Uterus (tissue), 4 donors: ENCODE results near the gene TPM2. TPM values are rescaled to one million over a fixed set of nuclear protein-coding genes. Genes with fewer than 3 reads are reported as not detected.

ENCODE experiments used
- DNase-seq, 2 donors: peaks; one replicate each; pipeline ENCODE4 v3.0.0-alpha.2; 2019 to 2020
- H3K27ac ChIP-seq, 2 donors: fragments of 200-600 bp; sonication (generic); 1 replicate in 1 of 2; 2 replicates in 1 of 2; pipeline ENCODE4 v1.5.1; 2016 to 2018
- H3K27me3 ChIP-seq, 2 donors: fragments of 200-600 bp; sonication (generic); one replicate each; pipeline ENCODE4 v1.5.1; 2018 to 2019; ENCODE audit warnings: control low read depth in 1 of 2
- H3K36me3 ChIP-seq, 2 donors: fragments of 200-600 bp; sonication (generic); one replicate each; pipeline ENCODE4 v1.5.1; 2019; ENCODE audit warnings: control low read depth in 1 of 2
- H3K4me1 ChIP-seq, 2 donors: fragments of 200-600 bp; sonication (generic); one replicate each; pipeline ENCODE4 v1.5.1; 2018 to 2019; ENCODE audit warnings: control low read depth in 1 of 2
- H3K4me3 ChIP-seq, 2 donors: fragments of 200-600 bp; sonication (generic); 1 replicate in 1 of 2; 2 replicates in 1 of 2; pipeline ENCODE4 v1.5.1; 2018 to 2019; ENCODE audit warnings: mild to moderate bottlenecking in 1 of 2
- H3K9me3 ChIP-seq, 2 donors: fragments of 200-600 bp; sonication (generic); one replicate each; pipeline ENCODE4 v1.5.1; 2019; ENCODE audit warnings: control low read depth in 1 of 2
- CTCF ChIP-seq, 4 experiments: fragments of 200-600 bp in 2 of 4; fragments of 450-650 bp in 2 of 4; sonication (generic) in 2 of 4; IDR thresholded peaks; one replicate each; pipeline ENCODE4 v1.5.1; 2016 to 2019; ENCODE audit warnings: antibody characterized with exemption in 4 of 4, mild to moderate bottlenecking in 2 of 4, moderate library complexity in 1 of 4
- POLR2A ChIP-seq, 2 donors: fragments of 450-650 bp; IDR thresholded peaks; one replicate each; pipeline ENCODE4 v1.6.1; 2016; ENCODE audit warnings: antibody characterized with exemption in 2 of 2, mild to moderate bottlenecking in 1 of 2, moderate library complexity in 1 of 2
- intact Hi-C: fragments of 100-400 bp; cut with DNase I; formaldehyde crosslinking; loops from one replicate; pipeline ENCODE4 v1.15.1; 2023; ENCODE audit warnings: low total_unique reads
- total RNA-seq, 4 donors: library from RNA; depleted of rRNA in 3 of 4; stranded (reverse); fragments of >200 nt in 3 of 4; gene quantifications; one replicate each; pipeline versions ENCODE4 v1.1.0 to v1.2.4, GENCODE V29; 2014 to 2023
- donor health status: DM: yes; HTN: yes; CAD: no.

The TPM2 gene
- total RNA-seq, 4 donors from 2014 or later = 491 to 2,682 (median 829) TPM

- DNase-seq = no peak
- no peaks in the 10 kb centered on the region for H3K36me3 ChIP-seq
- H3K4me3 ChIP-seq = no peak overlapping the region
- intact Hi-C loops = no loop called here
- no peaks in the 10 kb centered on the region for H3K4me1 ChIP-seq
- no peaks in the 10 kb centered on the region for H3K9me3 ChIP-seq
- TF ChIP-seq CTCF (IDR thresholded peaks at IDR 0.05) (no peak), POLR2A (IDR thresholded peaks at IDR 0.05) (no peak)
- no peaks in the 10 kb centered on the region for H3K27me3 ChIP-seq
- no peak overlapping the region for H3K27ac ChIP-seq
Observed at GRCh38 chr9:35714123-35714522, 24.4 kb upstream of the TPM2 start.

- Histone ChIP-seq H3K9me3 (no peaks in the 10 kb centered on the region), H3K4me3 (no peak overlapping the region), H3K27ac (no peak overlapping the region), H3K4me1 (no peaks in the 10 kb centered on the region), H3K27me3 (no peaks in the 10 kb centered on the region), H3K36me3 (no peaks in the 10 kb centered on the region)
- intact Hi-C loops = no loop called here
- DNase-seq = no peak
- TF ChIP-seq CTCF (IDR thresholded peaks at IDR 0.05) (no peak), POLR2A (IDR thresholded peaks at IDR 0.05) (no peak)
Observed at GRCh38 chr9:35713578-35713977, 23.9 kb upstream of the TPM2 start.

- Histone ChIP-seq H3K27me3 (no peaks in the 10 kb centered on the region), H3K27ac (no peak overlapping the region), H3K9me3 (no peaks in the 10 kb centered on the region)
Observed at GRCh38 chr9:35712762-35713400, 23.2 kb upstream of the TPM2 start.

GRCh38 chr9:35711501-35712428 is 22.0 kb upstream of the TPM2 start:
- Histone ChIP-seq H3K36me3 (no peaks in the 10 kb centered on the region), H3K9me3 (no peaks in the 10 kb centered on the region), H3K4me3 (no peak overlapping the region), H3K27ac (no peak overlapping the region), H3K27me3 (no peaks in the 10 kb centered on the region), H3K4me1 (no peaks in the 10 kb centered on the region)
- no peak for DNase-seq
- TF ChIP-seq POLR2A (IDR thresholded peaks at IDR 0.05) = no peak
- TF ChIP-seq CTCF (IDR thresholded peaks at IDR 0.05) = no peak
- intact Hi-C loops = no loop called here

More at GRCh38 chr9:35712762-35713400, 23.2 kb upstream of the TPM2 start:
- H3K4me1 ChIP-seq = no peaks in the 10 kb centered on the region
- H3K4me3 ChIP-seq = no peak overlapping the region
- intact Hi-C loops = no loop called here
- no peak for TF ChIP-seq CTCF (IDR thresholded peaks at IDR 0.05)
- TF ChIP-seq POLR2A (IDR thresholded peaks at IDR 0.05) = no peak
- no peak for DNase-seq
- H3K36me3 ChIP-seq = no peaks in the 10 kb centered on the region
